NOMO-1 (cell line): Measurements from ENCODE around the gene RFLNA.
"Not testable (repeated sequence)": the region's sequence is repeated elsewhere in the genome, so short reads cannot be mapped to it uniquely, and the experiment has no call there.

Experiments
- DNase-seq, 2 experiments: peaks; one replicate each; lab custom pipeline; 2025; ENCODE audit not compliant: unreplicated experiment in 2 of 2; lab: John Stamatoyannopoulos, UW

RFLNA gene

DNA sequence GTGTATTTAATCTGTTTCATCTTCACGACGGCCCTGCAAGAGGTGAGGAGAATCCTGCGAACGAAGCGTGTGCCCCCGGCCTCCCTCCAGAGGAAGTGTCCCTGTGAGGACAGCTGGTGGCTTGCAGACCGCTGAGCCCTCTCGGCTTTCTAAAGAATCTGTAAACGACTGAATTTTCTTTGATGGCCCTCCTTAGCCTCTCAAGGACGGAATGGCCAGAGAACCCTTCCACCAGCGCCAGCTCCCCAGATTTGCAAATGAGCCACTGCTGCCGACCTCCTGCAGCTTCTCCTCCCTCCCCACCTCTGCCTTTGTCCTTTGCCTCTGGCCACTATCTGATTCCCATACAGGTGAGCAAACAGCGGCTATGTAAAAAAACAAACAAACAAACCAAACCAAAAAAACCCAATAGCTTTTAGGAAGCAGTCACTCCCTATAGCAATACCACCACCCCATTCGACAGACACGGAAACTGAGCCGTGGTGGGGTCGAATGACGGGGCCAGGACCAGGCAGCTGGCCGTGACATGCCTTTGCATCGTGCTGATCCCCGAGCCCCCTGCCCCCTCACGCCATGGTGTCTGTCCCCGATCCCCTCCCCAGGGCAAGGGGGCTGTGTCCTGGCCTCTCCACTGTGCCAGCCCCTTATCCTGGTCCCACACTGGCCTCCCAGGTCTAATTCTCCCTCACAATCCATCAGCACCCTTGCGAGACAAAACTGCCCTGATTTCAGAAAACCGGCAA lies 23.6 kb downstream of the RFLNA start:
- DNase-seq = no peak

DNA sequence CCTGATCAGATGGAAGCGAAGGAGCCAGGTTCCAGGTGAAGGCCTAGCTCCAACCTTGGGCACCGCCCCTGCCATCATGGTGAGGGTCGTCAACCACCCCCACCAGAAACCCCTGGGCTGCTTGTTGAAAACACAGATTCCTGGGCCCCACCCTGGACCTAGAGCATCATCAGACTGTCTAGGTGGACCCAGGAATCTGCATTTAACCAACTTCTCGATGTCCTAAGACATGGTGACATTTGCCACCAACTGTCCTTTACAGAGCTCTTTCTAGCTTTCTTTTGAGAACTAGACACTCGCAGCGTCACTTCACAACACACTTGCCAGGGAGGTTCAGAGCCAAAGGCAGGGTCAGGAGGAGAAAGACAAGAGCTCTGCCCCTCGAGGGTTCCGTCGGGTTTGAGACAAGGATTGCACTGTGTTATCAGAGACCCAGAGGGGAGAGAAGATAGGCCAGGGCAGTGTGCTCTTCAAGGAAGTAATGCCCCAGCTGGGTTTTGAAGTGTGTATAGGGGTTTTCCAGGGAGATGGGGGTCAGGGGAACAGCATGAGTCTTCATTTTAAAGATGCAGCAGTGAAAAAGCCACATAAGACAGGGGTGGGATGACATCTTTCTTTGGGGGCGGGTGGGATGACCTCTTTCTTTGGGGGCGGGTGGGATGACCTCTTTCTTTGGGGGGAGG lies 24.6 kb downstream of the RFLNA start:
- no peak for DNase-seq

DNA sequence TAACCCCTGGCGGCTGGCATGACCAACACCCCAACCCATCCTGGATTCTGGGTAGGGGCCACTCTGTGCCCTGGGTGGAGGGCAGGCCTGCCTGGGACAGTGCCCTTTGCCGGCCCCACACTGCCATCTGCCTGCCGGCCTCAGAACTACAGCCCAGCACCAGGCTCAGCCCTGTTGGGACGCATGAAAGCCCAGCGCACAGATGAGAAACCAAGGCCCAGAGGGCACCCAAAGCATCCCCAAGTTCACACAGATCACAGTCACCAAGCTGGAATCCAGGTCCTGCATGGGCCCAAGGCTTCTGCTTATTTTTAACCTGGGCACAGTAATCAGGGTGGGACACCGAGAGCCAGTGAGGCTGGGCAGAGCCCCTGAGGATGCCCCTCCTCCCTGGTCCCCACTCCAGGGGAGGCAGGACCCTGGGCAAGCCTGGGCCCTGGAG lies 26.2 kb downstream of the RFLNA start:
- peak; percentile 34 to 45 for DNase-seq

GRCh38 chr12:124321556-124322270 lies 26.8 kb downstream of the RFLNA start:
- DNase-seq = no peak

DNA sequence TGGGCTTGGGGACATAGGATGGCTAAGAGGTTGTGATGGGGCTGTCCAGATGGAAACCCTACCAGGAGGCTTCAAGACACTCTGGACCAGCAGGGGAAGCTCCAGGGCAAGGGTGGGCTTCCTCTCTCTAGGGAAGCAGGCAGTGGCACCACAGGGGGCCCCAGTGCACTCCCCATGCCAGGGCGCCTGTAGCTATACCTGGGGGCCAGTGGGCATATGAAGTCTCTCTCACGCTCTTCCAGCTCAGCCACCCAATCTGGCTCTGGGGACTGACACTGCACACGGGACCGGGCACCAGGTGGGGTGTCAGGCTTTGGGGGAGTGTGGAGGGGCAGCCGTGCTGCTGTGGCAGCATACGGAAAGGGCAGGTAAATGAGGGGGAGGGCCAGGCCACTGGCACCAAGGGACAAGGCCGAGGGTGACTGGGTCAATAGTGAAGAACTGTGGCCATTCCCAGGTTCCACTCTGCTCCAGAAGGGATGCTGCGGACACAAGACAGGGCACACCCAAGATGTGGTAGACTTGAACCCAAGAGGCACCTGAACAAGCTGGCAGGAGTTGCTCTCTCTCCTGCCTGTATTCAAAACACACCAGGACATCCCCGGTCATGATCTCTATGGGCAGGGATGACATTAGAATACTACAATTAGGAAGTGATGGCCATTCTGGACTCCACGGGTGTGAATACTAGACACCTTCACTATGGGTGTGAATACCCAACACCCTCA lies 27.5 kb downstream of the RFLNA start:
- DNase-seq = no peak

- DNase-seq = not testable (repeated sequence)
Observed at GRCh38 chr12:124322999-124323328, 28.1 kb downstream of the RFLNA start.

- DNase-seq = no peak
Observed at GRCh38 chr12:124323771-124324530, 29.1 kb downstream of the RFLNA start.

DNA sequence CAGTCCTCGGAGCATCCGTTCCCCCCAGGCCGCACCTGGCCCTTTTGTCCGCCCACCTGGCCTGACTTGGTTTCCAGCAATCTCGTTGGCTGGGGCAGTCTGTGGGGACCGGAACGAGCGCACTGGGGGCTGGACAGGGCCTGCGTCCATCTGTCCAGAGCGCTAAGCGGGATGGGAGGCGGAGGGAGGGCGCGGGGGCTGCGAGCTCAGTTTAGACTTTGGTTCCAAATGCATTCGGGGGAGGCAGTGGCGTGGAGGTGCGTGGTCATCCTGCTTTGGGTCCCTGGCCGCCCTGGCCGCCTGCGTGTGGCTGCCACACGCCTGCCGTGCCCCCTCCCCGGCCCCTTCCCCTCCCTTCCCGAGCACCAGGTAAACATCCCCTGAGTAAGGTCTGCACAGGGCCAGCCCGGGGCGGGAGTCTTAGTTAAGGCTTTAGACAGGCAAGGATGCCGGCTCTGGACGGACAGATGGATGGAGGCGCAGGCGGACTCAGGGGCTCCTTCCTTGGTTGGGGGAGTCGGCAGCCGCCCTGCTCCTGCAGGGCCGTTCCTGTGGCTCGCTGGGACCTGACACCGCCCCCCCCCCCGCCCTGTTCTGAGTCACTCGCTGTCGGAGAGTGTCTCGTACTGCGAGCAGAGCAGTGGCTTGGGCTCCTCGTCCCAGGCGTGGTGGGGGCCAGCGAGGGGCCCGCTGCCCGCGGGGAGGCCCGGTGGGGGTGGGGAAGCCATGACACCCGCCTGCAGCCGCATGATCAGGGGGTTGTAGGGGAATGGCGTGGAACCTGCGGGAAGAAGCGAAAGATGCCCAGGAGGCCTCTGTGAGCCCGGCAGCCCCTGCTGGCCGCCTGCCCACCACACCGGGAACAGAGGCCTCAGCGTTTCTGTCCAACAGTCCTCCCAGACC lies 30.2 kb downstream of the RFLNA start:
- no peak for DNase-seq

DNA sequence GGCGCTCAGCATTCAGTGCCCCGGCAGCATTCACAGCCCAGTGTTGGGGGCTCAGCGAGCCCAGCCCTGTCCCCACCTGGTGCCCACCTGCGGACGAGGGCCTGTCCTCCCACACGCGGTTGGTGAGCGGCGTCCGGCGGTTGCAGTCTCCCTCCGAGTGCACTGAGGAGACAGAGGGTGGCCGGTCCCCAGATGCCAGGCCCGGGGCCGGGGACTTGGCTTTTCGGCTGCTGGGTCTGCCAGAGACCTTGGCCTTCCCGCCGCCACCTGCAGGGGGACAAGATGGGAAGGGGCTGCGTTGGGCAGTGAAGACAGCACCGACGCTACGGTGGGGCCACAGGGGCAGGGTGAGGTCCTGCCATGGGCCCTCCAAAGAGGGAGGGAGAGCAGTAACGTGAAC lies 31.2 kb downstream of the RFLNA start:
- no peak for DNase-seq

DNA sequence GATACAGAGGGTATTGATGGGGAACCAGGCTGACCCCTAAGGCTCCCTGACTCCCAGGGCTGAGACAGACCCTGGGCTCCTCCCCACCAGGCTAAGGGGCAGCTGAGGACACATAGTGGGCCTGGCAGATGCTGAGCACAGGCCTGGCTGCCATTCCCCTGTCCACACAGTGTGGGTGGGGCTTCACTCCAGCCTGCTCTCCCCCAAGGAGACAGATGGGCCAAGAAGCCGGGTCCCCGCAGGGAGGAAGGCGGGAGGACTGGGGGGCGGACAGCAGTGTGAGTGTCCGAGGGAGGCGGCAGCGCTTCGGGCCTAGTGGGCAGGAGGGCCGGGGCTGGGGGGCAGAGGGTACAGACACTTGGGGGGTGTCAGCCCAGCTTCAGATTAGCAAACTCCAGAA lies 32.0 kb downstream of the RFLNA start:
- DNase-seq = no peak

- no peak for DNase-seq
Observed at GRCh38 chr12:124327362-124328043, 32.6 kb downstream of the RFLNA start.

- DNase-seq = no peak
Observed at GRCh38 chr12:124328116-124328515, 33.2 kb downstream of the RFLNA start.

DNA sequence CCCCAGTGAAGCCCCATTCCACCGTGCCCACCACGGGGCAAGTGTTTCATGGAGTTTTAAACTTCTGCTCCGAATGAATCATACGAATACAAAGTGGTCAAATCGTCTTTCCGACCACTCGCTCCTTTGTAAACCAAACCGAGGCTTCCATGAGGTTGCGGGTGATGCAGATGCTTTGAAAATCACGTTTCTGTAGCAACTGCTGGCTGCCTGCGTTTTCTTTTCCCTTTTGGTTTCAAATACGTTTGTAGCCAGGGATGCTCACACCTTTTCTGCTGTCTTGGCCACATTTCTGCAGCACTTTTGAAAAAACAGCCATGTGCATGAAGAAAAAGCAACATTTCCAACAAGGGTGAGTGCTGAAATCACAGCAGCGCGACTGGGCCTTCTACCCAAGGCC lies 33.7 kb downstream of the RFLNA start:
- no peak for DNase-seq

- DNase-seq = no peak
Observed at GRCh38 chr12:124332058-124332672, 37.3 kb downstream of the RFLNA start.

DNA sequence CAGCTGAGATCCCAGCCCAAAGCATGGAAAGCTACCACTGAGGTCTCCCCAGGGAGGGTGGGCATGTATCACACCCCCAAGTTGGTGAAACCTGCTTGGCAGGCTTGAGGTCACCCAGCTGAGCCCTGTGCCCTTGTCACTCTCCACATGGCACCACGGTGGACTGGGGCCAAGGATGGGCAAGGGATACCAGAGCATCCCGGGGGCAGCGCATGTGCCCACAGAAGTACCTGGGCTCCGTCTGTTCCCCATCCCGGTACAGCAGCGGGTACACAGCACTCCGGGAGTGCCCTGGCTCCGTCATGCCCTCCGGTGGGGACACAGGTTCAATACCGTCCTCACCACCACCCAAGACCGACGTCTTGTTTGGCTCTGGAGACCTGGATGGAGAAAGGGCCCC lies 38.0 kb downstream of the RFLNA start:
- no peak for DNase-seq

DNA sequence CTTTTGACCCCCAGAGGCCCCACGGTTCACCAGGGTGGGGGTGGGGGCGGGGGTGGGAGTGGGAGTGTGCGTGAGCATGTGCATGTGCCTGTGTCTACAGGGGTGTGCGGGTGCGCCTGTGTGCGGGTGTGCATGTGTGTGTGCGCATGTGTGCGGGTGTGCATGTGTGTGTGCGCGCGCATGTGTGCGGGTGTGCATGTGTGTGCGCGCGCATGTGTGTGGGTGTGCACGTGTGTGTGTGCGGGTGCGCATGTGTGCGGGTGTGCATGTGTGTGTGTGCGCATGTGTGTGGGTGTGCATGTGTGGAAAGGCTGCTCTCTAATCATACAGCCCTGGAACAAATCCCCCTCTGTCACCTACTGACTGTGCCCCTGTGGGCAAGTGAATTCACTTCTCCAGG lies 38.8 kb downstream of the RFLNA start:
- no peak for DNase-seq

- DNase-seq = no peak
Observed at GRCh38 chr12:124334266-124334665, 39.4 kb downstream of the RFLNA start.

DNA sequence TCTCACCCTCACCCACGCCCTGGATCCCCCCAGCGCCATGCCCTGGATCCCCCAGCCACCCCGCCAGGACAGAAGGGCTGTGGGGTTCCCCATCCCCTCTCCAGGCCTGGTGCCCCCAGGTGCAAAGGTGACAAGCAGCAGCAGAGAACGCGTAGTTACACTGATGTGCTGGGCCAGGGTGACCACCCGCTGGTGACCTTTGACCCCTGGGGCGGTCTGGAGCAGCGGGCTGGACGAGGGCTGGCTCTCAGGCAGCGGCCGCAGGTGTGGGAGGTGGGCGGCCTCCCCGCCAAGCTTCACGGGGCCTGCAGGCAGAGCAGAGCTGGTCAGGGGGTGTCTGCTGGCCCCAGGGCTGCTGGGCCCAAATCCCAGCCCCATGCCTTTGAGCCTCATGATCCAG lies 40.1 kb downstream of the RFLNA start:
- no peak for DNase-seq
